Nephron (organoid): ENCODE data around the gene PRIM2.
"Not testable (repeated sequence)": the region's sequence is repeated elsewhere in the genome, so short reads cannot be mapped to it uniquely, and the experiment has no call there.

Source experiments
- H3K27ac Mint-ChIP-seq, 3 experiments: 2 replicates each; pipeline ENCODE4 v1.8.0; 2020; ENCODE audit warnings: mixed read lengths in 3 of 3, mild to moderate bottlenecking in 2 of 3, moderate library complexity in 1 of 3
- H3K27me3 Mint-ChIP-seq: 2 replicates; pipeline ENCODE4 v1.8.0; 2021; ENCODE audit warnings: low read depth, mild to moderate bottlenecking, moderate library complexity, mixed read lengths
- H3K36me3 Mint-ChIP-seq: 2 replicates; pipeline ENCODE4 v1.8.0; 2020; ENCODE audit warnings: low read depth, mixed read lengths
- H3K4me1 Mint-ChIP-seq: 2 replicates; pipeline ENCODE4 v1.8.0; 2020; ENCODE audit warnings: mixed read lengths
- H3K4me3 Mint-ChIP-seq, 3 experiments: 2 replicates each; pipeline ENCODE4 v1.8.0; 2020; ENCODE audit warnings: mild to moderate bottlenecking in 3 of 3, mixed read lengths in 3 of 3, moderate library complexity in 2 of 3
- H3K9me3 Mint-ChIP-seq: 2 replicates; pipeline ENCODE4 v1.8.0; 2020; ENCODE audit warnings: mixed read lengths
- CTCF ChIP-seq, 3 experiments: fragments of 200-600 bp; sonication (generic); IDR thresholded peaks; one replicate each; pipeline ENCODE4 v1.5.0; 2021; ENCODE audit warnings: antibody characterized with exemption in 3 of 3; ENCODE audit not compliant: unreplicated experiment in 3 of 3

PRIM2 gene

GRCh38 chr6:57362340-57362739 is 44.9 kb downstream of the PRIM2 start:
- H3K9me3 Mint-ChIP-seq, H3K27ac Mint-ChIP-seq, H3K27me3 Mint-ChIP-seq, H3K4me1 Mint-ChIP-seq, H3K36me3 Mint-ChIP-seq, H3K4me3 Mint-ChIP-seq: not testable (repeated sequence)

- H3K27me3 Mint-ChIP-seq, H3K4me3 Mint-ChIP-seq, H3K36me3 Mint-ChIP-seq, H3K27ac Mint-ChIP-seq, H3K4me1 Mint-ChIP-seq, H3K9me3 Mint-ChIP-seq: not testable (repeated sequence)
Observed at GRCh38 chr6:57365076-57365583, 47.7 kb downstream of the PRIM2 start.

GRCh38 chr6:57368965-57369731 is 51.7 kb downstream of the PRIM2 start:
- H3K36me3 Mint-ChIP-seq = peaks cover 12% of the 10 kb centered on the region
- not testable (repeated sequence) for H3K9me3 Mint-ChIP-seq

GRCh38 chr6:57371779-57372178 is 54.3 kb downstream of the PRIM2 start:
- H3K27ac Mint-ChIP-seq, H3K9me3 Mint-ChIP-seq, H3K27me3 Mint-ChIP-seq, H3K4me1 Mint-ChIP-seq, H3K4me3 Mint-ChIP-seq: not testable (repeated sequence)
- peaks cover 15% of the 10 kb centered on the region for H3K36me3 Mint-ChIP-seq

More at GRCh38 chr6:57368965-57369731, 51.7 kb downstream of the PRIM2 start:
- not testable (repeated sequence) for H3K4me3 Mint-ChIP-seq, H3K27me3 Mint-ChIP-seq, H3K27ac Mint-ChIP-seq, H3K4me1 Mint-ChIP-seq

- H3K36me3 Mint-ChIP-seq = peaks cover 18% of the 10 kb centered on the region
- not testable (repeated sequence) for H3K27me3 Mint-ChIP-seq, H3K4me1 Mint-ChIP-seq, H3K4me3 Mint-ChIP-seq, H3K27ac Mint-ChIP-seq, H3K9me3 Mint-ChIP-seq
Observed at GRCh38 chr6:57374764-57375163, 57.3 kb downstream of the PRIM2 start.

GRCh38 chr6:57376083-57376482 is 58.7 kb downstream of the PRIM2 start:
- H3K27me3 Mint-ChIP-seq, H3K4me3 Mint-ChIP-seq, H3K9me3 Mint-ChIP-seq, H3K4me1 Mint-ChIP-seq, H3K27ac Mint-ChIP-seq: not testable (repeated sequence)
- peaks cover 22% of the 10 kb centered on the region for H3K36me3 Mint-ChIP-seq

- not testable (repeated sequence) for H3K4me1 Mint-ChIP-seq, H3K4me3 Mint-ChIP-seq, H3K27me3 Mint-ChIP-seq, H3K27ac Mint-ChIP-seq
- H3K9me3 Mint-ChIP-seq = peaks cover 11% of the 10 kb centered on the region
- H3K36me3 Mint-ChIP-seq = peaks cover 26% of the 10 kb centered on the region
Observed at GRCh38 chr6:57389038-57389592, 71.7 kb downstream of the PRIM2 start.

GRCh38 chr6:57390818-57391217 is 73.4 kb downstream of the PRIM2 start:
- not testable (repeated sequence) for H3K4me1 Mint-ChIP-seq, H3K4me3 Mint-ChIP-seq, H3K27ac Mint-ChIP-seq, H3K27me3 Mint-ChIP-seq
- peaks cover 42% of the 10 kb centered on the region for H3K36me3 Mint-ChIP-seq
- peaks cover 19% of the 10 kb centered on the region for H3K9me3 Mint-ChIP-seq

GRCh38 chr6:57392047-57392446 is 74.6 kb downstream of the PRIM2 start:
- not testable (repeated sequence) for H3K4me3 Mint-ChIP-seq, H3K27ac Mint-ChIP-seq, H3K4me1 Mint-ChIP-seq, H3K27me3 Mint-ChIP-seq
- peaks cover 53% of the 10 kb centered on the region for H3K36me3 Mint-ChIP-seq
- H3K9me3 Mint-ChIP-seq = peaks cover 30% of the 10 kb centered on the region

GRCh38 chr6:57419341-57419740 is 101.9 kb downstream of the PRIM2 start:
- H3K36me3 Mint-ChIP-seq = peaks cover 12% of the 10 kb centered on the region
- not testable (repeated sequence) for H3K27me3 Mint-ChIP-seq, H3K4me1 Mint-ChIP-seq, H3K27ac Mint-ChIP-seq, H3K9me3 Mint-ChIP-seq, H3K4me3 Mint-ChIP-seq

GRCh38 chr6:57421503-57421902 is 104.1 kb downstream of the PRIM2 start:
- Mint-ChIP-seq H3K4me3 (no peak overlapping the region), H3K36me3 (peaks cover 5% of the 10 kb centered on the region), H3K4me1 (no peaks in the 10 kb centered on the region), H3K27ac (no peak overlapping the region), H3K27me3 (no peaks in the 10 kb centered on the region), H3K9me3 (peaks cover 5% of the 10 kb centered on the region)
- TF ChIP-seq CTCF (IDR thresholded peaks at IDR 0.05; ENCODE audit: unreplicated experiment in 3 of 3) = no peak
